ENCODE data around the gene TET3.

TET3 gene

GRCh38 chr2:74007121-74007520 is 22.4 kb downstream of the TET3 start:
- DNase-seq: no peak

GRCh38 chr2:74007711-74008110 is 23.0 kb downstream of the TET3 start:
- no peak for DNase-seq

GRCh38 chr2:74008761-74009395 is 24.2 kb downstream of the TET3 start:
- DNase-seq: no peak

GRCh38 chr2:74009577-74009976 is 24.9 kb downstream of the TET3 start:
- no peak for DNase-seq

- DNase-seq: no peak
These were observed 25.4 kb downstream of the TET3 start for GRCh38 chr2:74010087-74010541.

- no peak for DNase-seq
These were observed 26.5 kb downstream of the TET3 start for GRCh38 chr2:74011246-74011645.

- no peak for DNase-seq
These were observed 30.1 kb downstream of the TET3 start for GRCh38 chr2:74014813-74015212.

GRCh38 chr2:74017223-74017622 is 32.5 kb downstream of the TET3 start:
- no peak for DNase-seq

- no peak for DNase-seq
These were observed 34.8 kb downstream of the TET3 start for GRCh38 chr2:74019516-74019915.

- no peak for DNase-seq
These were observed 36.1 kb downstream of the TET3 start for GRCh38 chr2:74020702-74021406.

- no peak for DNase-seq
These were observed 36.7 kb downstream of the TET3 start for GRCh38 chr2:74021407-74021755.

- DNase-seq: no peak
These were observed 39.5 kb downstream of the TET3 start for GRCh38 chr2:74024216-74024615.

GRCh38 chr2:74025971-74026612 is 41.4 kb downstream of the TET3 start:
- no peak for DNase-seq

- DNase-seq: no peak
These were observed 42.1 kb downstream of the TET3 start for GRCh38 chr2:74026687-74027241.

- DNase-seq: no peak
These were observed 42.8 kb downstream of the TET3 start for GRCh38 chr2:74027496-74027895.

- no peak for DNase-seq
These were observed 43.6 kb downstream of the TET3 start for GRCh38 chr2:74028290-74028689.

- no peak for DNase-seq
These were observed 44.0 kb downstream of the TET3 start for GRCh38 chr2:74028741-74029140.

- no peak for DNase-seq
These were observed 45.1 kb downstream of the TET3 start for GRCh38 chr2:74029714-74030397.

- no peak for DNase-seq
These were observed 46.5 kb downstream of the TET3 start for GRCh38 chr2:74031221-74031620.

GRCh38 chr2:74031959-74032287 is 47.2 kb downstream of the TET3 start:
- no peak for DNase-seq

- DNase-seq: no peak
These were observed 48.7 kb downstream of the TET3 start for GRCh38 chr2:74033375-74033774.

Measured in T1000 (cell line).